Iris pigment epithelial cell (primary cell): ENCODE results near the gene FARP1.

Source experiments
- DNase-seq: peaks from one replicate; pipeline ENCODE4 v3.0.0-alpha.2; 2011; ENCODE audit warnings: low read depth

Gene FARP1

GRCh38 chr13:98422046-98422445 lies 279.2 kb downstream of the FARP1 start:
- DNase-seq, result no peak

DNA sequence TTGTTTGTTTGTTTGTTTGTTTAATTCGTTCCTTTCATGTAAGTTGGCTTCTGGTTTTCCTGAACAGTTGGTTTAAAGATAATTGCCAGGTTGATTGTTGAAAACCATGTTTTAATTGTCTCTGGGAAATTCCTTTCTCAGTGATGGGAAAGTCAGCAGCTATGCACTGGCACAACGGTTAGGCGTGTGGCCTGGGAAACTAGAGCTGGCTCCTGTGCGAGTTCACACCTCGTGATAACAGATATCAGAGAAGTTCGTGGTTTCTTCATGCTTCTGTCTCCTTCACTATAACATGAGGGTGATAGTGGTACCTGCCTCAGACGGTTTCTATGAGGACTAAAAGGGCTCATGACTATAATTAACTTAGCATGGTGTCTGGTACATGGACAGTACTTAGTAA lies 280.5 kb downstream of the FARP1 start:
- DNase-seq, result no peak

DNA sequence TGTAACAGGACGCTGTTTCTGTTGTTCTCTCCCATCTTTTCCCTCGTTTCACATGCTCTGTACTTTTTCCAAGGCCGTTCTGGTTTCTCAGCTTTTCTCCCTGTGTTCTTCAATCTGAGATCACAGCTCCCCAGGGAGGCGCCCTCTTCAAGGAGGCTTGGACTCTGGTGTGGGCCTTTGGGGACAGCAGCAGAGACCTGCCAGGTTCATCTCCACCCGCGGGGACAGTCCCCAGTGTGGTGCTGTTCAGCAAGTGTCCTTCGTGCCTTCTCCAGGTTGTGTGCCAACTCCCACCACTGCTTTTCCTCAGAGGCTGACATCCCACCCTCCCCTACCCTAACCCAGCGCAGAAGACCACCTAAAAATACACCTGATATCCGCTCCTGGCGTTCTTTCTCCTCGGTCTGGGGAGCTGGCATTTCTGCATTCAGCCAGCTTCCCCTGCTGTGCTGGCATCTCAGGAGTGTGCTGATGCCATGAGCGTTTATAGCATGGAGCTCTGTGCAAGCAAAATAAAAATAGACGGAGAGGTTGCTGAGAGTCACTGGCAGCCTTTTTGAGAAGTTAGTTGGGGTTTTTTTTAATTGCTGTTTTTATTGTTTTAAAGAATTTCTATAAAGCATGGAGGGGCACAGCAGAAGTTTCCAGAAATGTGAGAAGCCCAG lies 284.6 kb downstream of the FARP1 start:
- no peak for DNase-seq

DNA sequence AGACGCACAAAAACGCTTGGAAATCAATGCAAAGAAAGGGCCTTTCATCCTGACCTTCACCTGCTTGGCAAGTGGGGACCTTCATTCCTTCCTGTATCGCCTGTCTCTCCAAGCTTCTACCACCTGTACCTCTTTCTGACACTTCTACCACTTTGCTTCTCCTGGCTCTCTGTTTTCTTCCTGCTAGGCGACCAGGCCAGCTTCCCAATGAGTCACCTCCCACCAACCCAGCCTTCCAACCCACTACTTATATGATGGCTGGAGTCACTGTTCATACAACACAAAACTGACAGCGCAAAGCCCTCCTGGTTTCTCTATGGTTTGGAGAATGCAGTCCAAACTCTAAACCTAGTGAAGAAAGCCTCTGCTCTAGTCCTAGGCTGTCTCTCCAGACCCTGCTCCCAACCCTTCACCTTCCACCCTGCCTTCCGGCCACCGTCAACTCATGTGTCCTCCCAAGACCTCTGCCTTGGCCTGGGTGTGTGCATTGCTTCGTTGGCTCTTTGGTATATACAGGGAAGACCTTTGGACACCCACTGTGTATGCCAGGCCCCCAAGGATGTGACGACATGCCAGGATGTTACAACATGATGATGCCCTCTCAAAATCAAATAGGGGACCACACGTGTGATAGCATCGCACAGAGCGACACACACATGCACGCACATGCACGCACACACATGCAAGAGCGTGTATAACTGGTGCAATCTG lies 285.5 kb downstream of the FARP1 start:
- DNase-seq, result no peak

DNA sequence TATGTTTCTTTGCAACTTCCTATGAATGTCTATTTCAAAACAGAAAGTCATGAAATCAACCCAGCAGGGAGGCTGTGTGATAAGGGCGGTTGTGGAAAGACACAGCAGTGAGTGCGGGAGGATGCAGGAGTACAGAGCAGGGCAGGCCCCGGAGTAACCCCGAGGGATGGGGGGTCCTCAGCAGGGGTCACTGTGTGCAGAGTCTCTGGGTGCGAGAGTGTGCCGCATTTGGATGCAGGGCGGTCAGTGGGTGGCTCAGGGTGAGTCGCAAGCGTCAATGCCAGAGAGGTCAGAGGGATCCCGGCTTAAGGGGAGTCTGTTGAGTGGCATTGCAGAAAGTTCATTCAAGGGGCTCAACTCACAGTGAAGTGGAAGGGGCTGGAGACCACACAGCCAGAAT lies 286.2 kb downstream of the FARP1 start:
- DNase-seq, result no peak

DNA sequence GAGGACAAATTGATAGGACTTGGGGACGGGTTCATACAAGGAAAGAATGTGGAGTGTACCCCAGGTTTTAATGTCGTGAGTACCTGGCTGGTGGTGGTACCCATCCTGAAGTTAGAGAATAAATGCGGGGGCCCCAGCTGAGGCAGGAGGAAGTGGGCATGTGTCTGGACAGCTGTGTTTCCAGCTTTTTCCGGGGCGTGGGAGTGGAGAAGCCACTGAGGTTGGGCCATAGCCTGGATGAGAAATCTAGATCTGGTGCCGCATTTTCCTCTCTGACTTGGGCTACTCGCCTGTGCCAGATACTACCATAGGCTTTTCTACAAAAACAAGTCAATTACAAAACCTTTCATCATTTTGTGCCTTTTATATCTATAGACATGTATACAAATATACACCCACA lies 286.6 kb downstream of the FARP1 start:
- no peak for DNase-seq

- DNase-seq, result no peak
Measured at GRCh38 chr13:98429977-98430736, 287.3 kb downstream of the FARP1 start.

DNA sequence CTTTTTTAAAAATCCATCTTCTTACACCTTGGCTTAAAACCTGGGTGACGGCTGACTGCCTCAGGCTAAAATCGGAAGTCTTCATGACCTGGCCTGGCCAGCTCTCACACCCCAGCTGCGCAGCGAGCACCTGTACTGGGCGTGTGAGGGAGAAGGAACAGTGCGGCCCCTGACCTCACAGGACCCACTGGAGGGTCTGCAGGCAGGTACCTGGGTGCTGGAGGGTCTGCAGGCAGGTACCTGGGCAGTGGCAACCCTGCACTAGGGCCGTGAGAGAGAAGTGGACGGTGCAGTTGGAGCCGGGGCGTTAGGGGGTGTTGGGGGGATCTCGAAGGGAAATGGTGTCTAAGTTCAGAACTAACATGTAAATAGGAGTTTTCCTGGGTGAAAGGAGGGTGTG lies 289.7 kb downstream of the FARP1 start:
- no peak for DNase-seq

- DNase-seq, result no peak
Measured at GRCh38 chr13:98433654-98434053, 290.8 kb downstream of the FARP1 start.

DNA sequence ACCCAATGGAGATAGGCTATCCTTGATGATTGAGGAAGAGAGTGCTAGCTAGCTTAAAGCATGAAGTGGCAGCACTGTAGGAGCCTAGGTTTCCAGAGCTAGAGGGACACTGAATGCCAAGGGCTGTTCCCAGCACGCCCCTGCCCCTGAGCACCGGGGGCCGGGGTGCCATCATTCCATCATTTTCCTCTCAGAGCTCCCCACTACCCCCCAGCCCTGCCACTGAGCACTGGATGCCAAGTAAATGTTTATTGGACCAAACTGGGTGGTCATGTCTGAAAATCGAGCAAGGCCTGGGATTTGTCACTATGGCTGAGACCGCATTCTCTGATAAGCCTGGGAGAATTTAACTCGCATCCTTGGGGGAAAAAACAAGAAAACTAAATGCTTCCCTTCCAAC lies 291.2 kb downstream of the FARP1 start:
- DNase-seq, result no peak

DNA sequence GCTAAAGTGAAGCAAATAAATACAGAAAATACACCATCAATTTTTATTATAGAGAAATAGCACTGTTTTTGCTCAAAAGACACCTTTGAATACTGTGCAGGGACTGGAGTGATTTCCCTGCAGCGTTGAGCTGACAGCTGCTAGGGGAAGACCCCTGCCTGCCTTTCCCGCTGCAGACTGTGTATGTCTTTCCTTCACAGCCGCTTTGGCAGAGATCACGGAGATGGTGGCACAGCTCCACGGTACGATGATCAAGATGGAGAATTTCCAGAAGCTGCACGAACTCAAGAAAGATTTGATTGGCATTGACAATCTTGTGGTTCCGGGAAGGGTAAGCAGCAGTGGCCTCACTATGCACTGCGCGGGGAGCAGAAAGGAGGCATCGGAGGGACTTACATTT lies 292.5 kb downstream of the FARP1 start:
- no peak for DNase-seq

DNA sequence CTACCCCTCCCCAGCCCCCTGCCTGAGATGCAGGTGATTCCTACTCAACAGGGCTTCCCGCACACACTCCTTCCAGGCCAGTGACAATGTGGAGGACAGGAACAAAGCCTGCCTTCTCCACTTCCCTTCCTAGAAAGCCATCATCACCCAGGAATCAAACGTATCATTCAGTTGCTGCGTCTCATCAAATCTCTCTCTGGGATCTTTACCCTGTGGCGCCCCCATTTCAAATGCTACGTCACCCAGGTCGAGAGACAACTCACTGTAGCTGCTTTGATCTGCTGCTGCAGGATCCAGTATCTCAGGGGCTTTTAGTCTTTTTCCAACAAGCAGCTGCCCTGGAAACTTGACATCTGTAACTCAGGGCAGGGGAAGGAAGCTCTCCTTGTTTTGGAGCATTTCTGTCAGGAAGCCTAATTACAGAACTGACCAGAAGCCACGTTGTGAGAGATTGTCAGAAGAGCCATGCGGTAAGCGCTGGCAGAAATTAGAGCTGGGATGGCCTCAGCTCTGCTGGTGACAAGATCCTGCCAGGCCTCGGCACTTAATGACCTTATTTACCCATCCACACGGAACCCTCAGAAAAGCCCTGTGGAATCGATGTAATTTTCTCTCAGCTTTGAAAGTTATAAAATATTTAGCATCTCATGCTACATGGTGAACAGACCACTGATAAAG lies 293.5 kb downstream of the FARP1 start:
- no peak for DNase-seq

GRCh38 chr13:98438246-98439125 lies 295.6 kb downstream of the FARP1 start:
- no peak for DNase-seq

DNA sequence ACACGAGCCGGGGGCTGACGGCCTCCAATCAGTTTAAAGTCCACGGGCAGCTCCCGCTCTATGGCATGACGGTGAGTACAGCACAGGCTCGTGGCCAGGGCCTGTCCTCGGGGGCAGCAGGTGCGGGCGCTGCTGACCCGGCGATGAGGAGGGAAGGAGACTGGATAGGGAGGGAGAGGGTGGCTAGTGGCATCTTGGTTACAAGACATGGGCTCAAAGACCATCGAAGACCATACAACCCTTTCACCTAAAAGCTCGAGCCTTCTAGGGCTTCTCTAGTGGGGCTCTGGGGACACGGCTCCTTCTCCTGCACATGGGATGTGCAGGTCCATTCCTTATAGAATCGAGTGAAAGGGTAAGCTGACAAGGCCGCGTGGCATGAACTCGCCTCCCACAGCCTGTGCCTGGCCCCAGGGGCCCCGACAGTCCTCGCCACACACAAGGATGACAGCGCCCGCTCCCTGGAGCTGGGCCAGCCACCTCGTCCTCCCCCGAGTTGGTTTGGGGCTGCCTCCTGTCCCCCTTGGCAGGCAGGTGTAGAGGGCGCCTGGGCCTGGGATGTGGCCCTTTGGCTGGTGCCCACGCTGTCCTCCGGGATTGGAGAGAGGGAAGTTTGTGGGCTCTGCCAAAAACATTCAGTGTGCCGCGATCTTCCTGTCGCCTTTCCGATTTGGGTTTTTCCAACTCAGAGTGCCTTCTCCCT lies 296.4 kb downstream of the FARP1 start:
- DNase-seq, result no peak

- DNase-seq, result no peak
Measured at GRCh38 chr13:98439896-98440295, 297.0 kb downstream of the FARP1 start.

DNA sequence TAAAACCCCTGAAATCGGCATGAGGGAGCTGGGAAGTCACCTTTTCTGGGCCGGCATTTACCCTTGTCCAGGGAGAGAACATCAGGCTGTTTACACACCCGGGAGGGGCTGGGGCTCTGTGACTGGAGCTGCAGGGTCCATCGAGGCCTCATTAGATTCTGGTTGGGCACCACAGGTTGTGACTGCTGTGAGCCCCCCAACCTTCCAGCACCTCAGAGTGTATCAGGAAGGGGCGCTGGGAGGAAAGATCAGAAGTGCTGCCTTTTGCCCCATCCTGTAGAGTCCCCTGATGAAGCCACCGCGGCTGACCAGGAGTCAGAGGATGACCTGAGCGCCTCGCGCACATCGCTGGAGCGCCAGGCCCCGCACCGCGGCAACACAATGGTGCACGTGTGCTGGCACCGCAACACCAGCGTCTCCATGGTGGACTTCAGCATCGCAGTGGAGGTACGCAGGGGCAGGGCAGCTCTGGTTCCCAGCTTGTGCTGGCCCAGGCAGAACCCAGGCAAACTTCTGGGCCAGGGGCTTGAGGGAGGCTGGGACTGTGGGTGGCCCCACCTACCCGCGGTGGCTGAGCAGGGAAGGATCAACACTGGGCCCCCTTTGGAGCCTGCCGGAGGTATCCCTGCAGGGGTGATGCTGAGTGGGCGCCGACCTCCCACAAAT lies 297.6 kb downstream of the FARP1 start:
- no peak for DNase-seq

- no peak for DNase-seq
Measured at GRCh38 chr13:98441056-98441676, 298.3 kb downstream of the FARP1 start.

DNA sequence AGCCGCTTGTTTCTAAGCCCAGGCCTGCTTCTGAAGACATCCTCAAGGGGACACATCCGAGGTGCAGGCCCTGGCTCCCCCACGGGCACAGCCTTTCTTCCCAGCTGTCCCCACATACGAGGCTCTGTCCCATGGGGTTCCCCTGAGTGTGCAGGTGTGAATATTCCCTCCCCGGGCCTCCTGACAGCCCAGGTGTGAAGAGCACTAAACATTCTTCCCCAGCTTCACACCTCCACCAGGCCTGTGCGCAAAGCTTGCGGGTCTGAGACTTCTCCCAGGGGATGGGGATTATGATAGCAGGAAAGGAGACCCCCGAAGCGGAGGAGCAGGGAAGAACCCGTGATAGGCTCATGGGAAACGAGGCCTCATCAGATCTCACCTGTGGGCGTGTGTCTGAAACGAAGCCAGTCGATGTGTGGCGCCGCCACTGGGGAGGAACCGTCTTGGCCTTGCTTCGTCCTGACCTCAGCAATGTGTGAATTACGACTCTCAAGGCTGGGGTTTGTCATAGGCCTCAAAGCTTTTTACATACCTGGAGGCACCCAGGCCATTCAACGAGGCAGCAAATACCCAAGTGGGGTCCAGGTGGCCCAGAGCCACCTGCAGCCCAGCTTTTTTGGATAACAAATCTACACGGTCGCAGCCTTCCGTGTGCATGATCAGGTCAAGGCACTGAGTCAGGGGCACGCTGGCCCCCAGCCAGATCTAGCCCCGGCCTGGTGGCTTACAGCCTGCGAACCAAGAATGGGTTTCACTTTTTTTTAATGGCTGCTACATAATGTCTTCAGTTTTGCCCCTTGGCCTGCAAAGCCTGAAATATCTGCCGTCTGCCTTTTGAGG lies 299.7 kb downstream of the FARP1 start:
- DNase-seq, result no peak

GRCh38 chr13:98443329-98443728 lies 300.4 kb downstream of the FARP1 start:
- peak; percentile 73 for DNase-seq
